Measurements from ENCODE around the gene HDAC3.

The HDAC3 gene

DNA sequence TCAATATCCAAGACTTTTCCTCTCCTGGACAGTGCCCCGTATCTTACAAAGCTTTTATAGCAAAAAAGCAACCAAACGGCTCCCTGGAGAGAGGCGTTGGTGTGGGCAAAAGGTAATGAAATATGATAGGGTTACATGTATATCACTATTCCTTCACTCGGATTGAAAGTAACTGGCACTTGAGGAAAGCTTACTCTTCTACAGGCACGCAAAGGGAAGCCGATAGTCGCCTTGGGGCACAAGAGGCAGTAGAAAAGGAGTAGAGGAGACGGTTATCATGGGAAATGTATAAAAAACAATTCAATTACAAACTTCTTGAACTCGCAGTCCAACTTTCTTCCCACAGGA lies 19.0 kb downstream of the HDAC3 start (continued):
- TF ChIP-seq ZBTB11 (tag by site-specific recombination; conservative IDR thresholded peaks at IDR 0.05; ENCODE audit: low read depth) (no peak), ZNF37A (tag by site-specific recombination; IDR thresholded peaks at IDR 0.05) (no peak), ZBTB26 (tag by site-specific recombination; optimal IDR thresholded peaks at IDR 0.05) (no peak), ZNF132 (tag by site-specific recombination; IDR thresholded peaks at IDR 0.05; ENCODE audit: borderline replicate concordance) (no peak), MZF1 (tag by site-specific recombination; IDR thresholded peaks at IDR 0.05; ENCODE audit: borderline replicate concordance) (peak; percentile 67; the same call in 1 of the 2 replicates), ZNF518A (tag by site-specific recombination; conservative IDR thresholded peaks at IDR 0.05; ENCODE audit: low read depth) (no peak), MYNN (tag by site-specific recombination; IDR thresholded peaks at IDR 0.05; ENCODE audit: borderline replicate concordance) (no peak), ZSCAN4 (tag by site-specific recombination; IDR thresholded peaks at IDR 0.05) (no peak), ZBTB1 (tag by site-specific recombination; IDR thresholded peaks at IDR 0.05) (no peak), KLF17 (tag by site-specific recombination; IDR thresholded peaks at IDR 0.05) (no peak), ZNF416 (tag by site-specific recombination; IDR thresholded peaks at IDR 0.05) (no peak), OSR2 (tag by site-specific recombination; IDR thresholded peaks at IDR 0.05) (peak; percentile 67; the same call in 1 of the 2 replicates), ZNF529 (tag by site-specific recombination; IDR thresholded peaks at IDR 0.05; ENCODE audit: insufficient replicate concordance) (no peak), ZNF501 (tag by site-specific recombination; IDR thresholded peaks at IDR 0.05) (no peak), BCL11A (tag by site-specific recombination; IDR thresholded peaks at IDR 0.05; ENCODE audit: low read depth) (no peak), ZNF391 (tag by site-specific recombination; IDR thresholded peaks at IDR 0.05; ENCODE audit: borderline replicate concordance, low read depth) (no peak), ZNF362 (tag by site-specific recombination; IDR thresholded peaks at IDR 0.05) (no peak)
- TF ChIP-seq, protein P1, sequence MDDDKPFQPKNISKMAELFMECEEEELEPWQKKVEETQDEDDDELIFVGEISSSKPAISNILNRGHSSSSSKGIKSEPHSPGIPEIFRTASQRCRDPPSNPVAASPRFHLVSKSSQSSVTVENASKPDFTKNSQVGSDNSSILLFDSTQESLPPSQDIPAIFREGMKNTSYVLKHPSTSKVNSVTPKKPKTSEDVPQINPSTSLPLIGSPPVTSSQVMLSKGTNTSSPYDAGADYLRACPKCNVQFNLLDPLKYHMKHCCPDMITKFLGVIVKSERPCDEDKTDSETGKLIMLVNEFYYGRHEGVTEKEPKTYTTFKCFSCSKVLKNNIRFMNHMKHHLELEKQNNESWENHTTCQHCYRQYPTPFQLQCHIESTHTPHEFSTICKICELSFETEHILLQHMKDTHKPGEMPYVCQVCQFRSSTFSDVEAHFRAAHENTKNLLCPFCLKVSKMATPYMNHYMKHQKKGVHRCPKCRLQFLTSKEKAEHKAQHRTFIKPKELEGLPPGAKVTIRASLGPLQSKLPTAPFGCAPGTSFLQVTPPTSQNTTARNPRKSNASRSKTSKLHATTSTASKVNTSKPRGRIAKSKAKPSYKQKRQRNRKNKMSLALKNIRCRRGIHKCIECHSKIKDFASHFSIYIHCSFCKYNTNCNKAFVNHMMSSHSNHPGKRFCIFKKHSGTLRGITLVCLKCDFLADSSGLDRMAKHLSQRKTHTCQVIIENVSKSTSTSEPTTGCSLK (tag by site-specific recombination; IDR thresholded peaks at IDR 0.05) = no peak
- TF ChIP-seq, protein P2, sequence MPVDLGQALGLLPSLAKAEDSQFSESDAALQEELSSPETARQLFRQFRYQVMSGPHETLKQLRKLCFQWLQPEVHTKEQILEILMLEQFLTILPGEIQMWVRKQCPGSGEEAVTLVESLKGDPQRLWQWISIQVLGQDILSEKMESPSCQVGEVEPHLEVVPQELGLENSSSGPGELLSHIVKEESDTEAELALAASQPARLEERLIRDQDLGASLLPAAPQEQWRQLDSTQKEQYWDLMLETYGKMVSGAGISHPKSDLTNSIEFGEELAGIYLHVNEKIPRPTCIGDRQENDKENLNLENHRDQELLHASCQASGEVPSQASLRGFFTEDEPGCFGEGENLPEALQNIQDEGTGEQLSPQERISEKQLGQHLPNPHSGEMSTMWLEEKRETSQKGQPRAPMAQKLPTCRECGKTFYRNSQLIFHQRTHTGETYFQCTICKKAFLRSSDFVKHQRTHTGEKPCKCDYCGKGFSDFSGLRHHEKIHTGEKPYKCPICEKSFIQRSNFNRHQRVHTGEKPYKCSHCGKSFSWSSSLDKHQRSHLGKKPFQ (tag by site-specific recombination; IDR thresholded peaks at IDR 0.05) = peak; percentile 18
- TF ChIP-seq, protein P3, sequence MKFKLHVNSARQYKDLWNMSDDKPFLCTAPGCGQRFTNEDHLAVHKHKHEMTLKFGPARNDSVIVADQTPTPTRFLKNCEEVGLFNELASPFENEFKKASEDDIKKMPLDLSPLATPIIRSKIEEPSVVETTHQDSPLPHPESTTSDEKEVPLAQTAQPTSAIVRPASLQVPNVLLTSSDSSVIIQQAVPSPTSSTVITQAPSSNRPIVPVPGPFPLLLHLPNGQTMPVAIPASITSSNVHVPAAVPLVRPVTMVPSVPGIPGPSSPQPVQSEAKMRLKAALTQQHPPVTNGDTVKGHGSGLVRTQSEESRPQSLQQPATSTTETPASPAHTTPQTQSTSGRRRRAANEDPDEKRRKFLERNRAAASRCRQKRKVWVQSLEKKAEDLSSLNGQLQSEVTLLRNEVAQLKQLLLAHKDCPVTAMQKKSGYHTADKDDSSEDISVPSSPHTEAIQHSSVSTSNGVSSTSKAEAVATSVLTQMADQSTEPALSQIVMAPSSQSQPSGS (tag by site-specific recombination; IDR thresholded peaks at IDR 0.05; ENCODE audit: low read depth) = no peak

Data from HEK293 (cell line).